ENCODE data around the gene GABBR2. TPM values are rescaled to one million over a fixed set of nuclear protein-coding genes. Genes with fewer than 3 reads are reported as not detected.

The GABBR2 gene
- total RNA-seq, 2 donors from 2014 or later = 1.2 to 1.3 TPM

- no peak overlapping the region for H3K4me3 ChIP-seq (ENCODE audit: low read length)
- H3K27me3 ChIP-seq (ENCODE audit: control insufficient read depth, insufficient read depth, low read length, poor library complexity, severe bottlenecking) = no peaks in the 10 kb centered on the region
- H3K4me1 ChIP-seq (ENCODE audit: control insufficient read depth, insufficient read depth, low read length) = no peaks in the 10 kb centered on the region
- H3K36me3 ChIP-seq (ENCODE audit: control insufficient read depth, insufficient read depth, low read length) = no peaks in the 10 kb centered on the region
- no peak overlapping the region for H3K27ac Mint-ChIP-seq
- no peak overlapping the region for H3K4me3 Mint-ChIP-seq
- H3K36me3 Mint-ChIP-seq (ENCODE audit: low read depth) = no peaks in the 10 kb centered on the region
- H3K4me1 Mint-ChIP-seq = no peaks in the 10 kb centered on the region
- 92 to 100% methylated on average over 2 to 6 of the region's 6 CpGs for WGBS, 2 experiments (ENCODE audit: insufficient coverage in 1 of 2, insufficient read length in 1 of 2)
- no peaks in the 10 kb centered on the region for H3K9me3 Mint-ChIP-seq
- no peak overlapping the region for H3K9ac ChIP-seq (ENCODE audit: extremely low read depth, low read length, poor library complexity, severe bottlenecking)
- H3K27ac ChIP-seq (ENCODE audit: low read depth, low read length) = no peak overlapping the region
- H3K9me3 ChIP-seq (ENCODE audit: control insufficient read depth, low read length) = no peaks in the 10 kb centered on the region
- no peak for TF ChIP-seq CTCF (conservative IDR thresholded peaks at IDR 0.05)
- H3K27me3 Mint-ChIP-seq (ENCODE audit: insufficient read depth) = peaks cover 4% of the 10 kb centered on the region
- DNase-seq = peak; percentile 12
These were observed 383.9 kb downstream of the GABBR2 start for GRCh38 chr9:98324801-98325200.

GRCh38 chr9:98323831-98324135 is 385.0 kb downstream of the GABBR2 start:
- Mint-ChIP-seq H3K36me3 (ENCODE audit: low read depth) (peaks cover 4% of the 10 kb centered on the region), H3K27ac (no peak overlapping the region), H3K9me3 (peaks cover 3% of the 10 kb centered on the region), H3K4me1 (no peaks in the 10 kb centered on the region), H3K27me3 (ENCODE audit: insufficient read depth) (peaks cover 4% of the 10 kb centered on the region), H3K4me3 (no peak overlapping the region)
- Histone ChIP-seq H3K27me3 (ENCODE audit: control insufficient read depth, insufficient read depth, low read length, poor library complexity, severe bottlenecking) (no peaks in the 10 kb centered on the region), H3K27ac (ENCODE audit: low read depth, low read length) (no peak overlapping the region), H3K4me1 (ENCODE audit: control insufficient read depth, insufficient read depth, low read length) (no peaks in the 10 kb centered on the region), H3K9me3 (ENCODE audit: control insufficient read depth, low read length) (no peaks in the 10 kb centered on the region), H3K36me3 (ENCODE audit: control insufficient read depth, insufficient read depth, low read length) (no peaks in the 10 kb centered on the region), H3K9ac (ENCODE audit: extremely low read depth, low read length, poor library complexity, severe bottlenecking) (no peak overlapping the region), H3K4me3 (ENCODE audit: low read length) (no peak overlapping the region)
- DNase-seq = no peak
- TF ChIP-seq CTCF (conservative IDR thresholded peaks at IDR 0.05) = no peak
- 92 to 94% methylated on average over 6 of the region's 6 CpGs for WGBS, 2 experiments (ENCODE audit: insufficient coverage in 1 of 2, insufficient read length in 1 of 2)

- Histone ChIP-seq H3K36me3 (ENCODE audit: control insufficient read depth, insufficient read depth, low read length) (no peaks in the 10 kb centered on the region), H3K4me3 (ENCODE audit: low read length) (no peak overlapping the region), H3K9ac (ENCODE audit: extremely low read depth, low read length, poor library complexity, severe bottlenecking) (no peak overlapping the region), H3K4me1 (ENCODE audit: control insufficient read depth, insufficient read depth, low read length) (no peaks in the 10 kb centered on the region), H3K9me3 (ENCODE audit: control insufficient read depth, low read length) (no peaks in the 10 kb centered on the region), H3K27ac (ENCODE audit: low read depth, low read length) (no peak overlapping the region), H3K27me3 (ENCODE audit: control insufficient read depth, insufficient read depth, low read length, poor library complexity, severe bottlenecking) (no peaks in the 10 kb centered on the region)
- TF ChIP-seq CTCF (conservative IDR thresholded peaks at IDR 0.05) = no peak
- peaks cover 4% of the 10 kb centered on the region for H3K27me3 Mint-ChIP-seq (ENCODE audit: insufficient read depth)
- peak; percentile 32 for DNase-seq
- H3K27ac Mint-ChIP-seq = no peak overlapping the region
- H3K4me1 Mint-ChIP-seq = no peaks in the 10 kb centered on the region
- no peak overlapping the region for H3K4me3 Mint-ChIP-seq
- peaks cover 3% of the 10 kb centered on the region for H3K9me3 Mint-ChIP-seq
- H3K36me3 Mint-ChIP-seq (ENCODE audit: low read depth) = peaks cover 4% of the 10 kb centered on the region
- WGBS, 2 experiments (ENCODE audit: insufficient coverage in 1 of 2, insufficient read length in 1 of 2) = 93 to 96% methylated on average over 7 to 11 of the region's 11 CpGs
These were observed 385.5 kb downstream of the GABBR2 start for GRCh38 chr9:98323051-98323830.
